Osteoblast (primary cell): Measurements from ENCODE around the gene RASSF5. TPM values are rescaled to one million over a fixed set of nuclear protein-coding genes. Genes with fewer than 3 reads are reported as not detected.

ENCODE experiments used
- DNase-seq: peaks from one replicate; pipeline ENCODE4 v3.0.0; 2011; ENCODE audit warnings: low spot score, mixed read lengths; ENCODE audit not compliant: insufficient read length; ENCODE audit errors: missing footprints
- H2AFZ ChIP-seq: 2 replicates; pipeline ENCODE4 v1.6.0; 2011; ENCODE audit warnings: mild to moderate bottlenecking, low read length
- H3K27ac ChIP-seq: 2 replicates; pipeline ENCODE4 v1.5.1; 2011; ENCODE audit warnings: mild to moderate bottlenecking, low read depth, low read length, moderate library complexity
- H3K27me3 ChIP-seq: 2 replicates; pipeline ENCODE4 v1.6.0; 2012; ENCODE audit warnings: mild to moderate bottlenecking, control low read depth, inconsistent platforms, low read length, moderate library complexity; ENCODE audit not compliant: insufficient read depth
- H3K36me3 ChIP-seq: 2 replicates; pipeline ENCODE4 v1.5.1; 2011; ENCODE audit warnings: mild to moderate bottlenecking, low read length, control low read depth, moderate library complexity; ENCODE audit not compliant: insufficient read depth
- H3K4me1 ChIP-seq: 2 replicates; pipeline ENCODE4 v1.5.1; 2011; ENCODE audit warnings: mild to moderate bottlenecking, low read length, control low read depth, moderate library complexity; ENCODE audit not compliant: insufficient read depth
- H3K4me2 ChIP-seq: 2 replicates; pipeline ENCODE4 v1.6.0; 2011; ENCODE audit warnings: mild to moderate bottlenecking, low read length; ENCODE audit not compliant: insufficient read depth
- H3K4me3 ChIP-seq: fragments of 200-600 bp; sonication (generic); 3 replicates; pipeline ENCODE4 v1.5.1; 2012; ENCODE audit warnings: mild to moderate bottlenecking, low read length, inconsistent platforms; ENCODE audit not compliant: insufficient read depth
- H3K79me2 ChIP-seq: 2 replicates; pipeline ENCODE4 v1.6.0; 2012; ENCODE audit warnings: mild to moderate bottlenecking, low read length, control low read depth, inconsistent platforms; ENCODE audit not compliant: insufficient read depth
- H3K9me3 ChIP-seq: 2 replicates; pipeline ENCODE4 v1.5.1; 2011; ENCODE audit warnings: low read depth, low read length, control low read depth
- H4K20me1 ChIP-seq: 2 replicates; pipeline ENCODE4 v1.6.0; 2012; ENCODE audit warnings: mild to moderate bottlenecking, low read length, control low read depth; ENCODE audit not compliant: insufficient read depth
- CTCF ChIP-seq: IDR thresholded peaks from 2 replicates; pipeline ENCODE4 v1.5.1; 2011; ENCODE audit warnings: mild to moderate bottlenecking, low read depth, low read length, moderate library complexity; ENCODE audit errors: extremely low read depth
- total RNA-seq: library from RNA; depleted of rRNA; stranded (reverse); fragments of >200 nt; gene quantifications from 2 replicates; pipeline ENCODE4 v1.2.3, GENCODE V29; 2012

The RASSF5 gene
- total RNA-seq, 1 donor = 0.72 TPM

- Histone ChIP-seq H3K4me1 (peaks cover 17% of the 10 kb centered on the region), H3K79me2 (no peaks in the 10 kb centered on the region), H3K9me3 (no peaks in the 10 kb centered on the region), H3K36me3 (no peaks in the 10 kb centered on the region), H3K4me2 (no peak overlapping the region), H2AFZ (no peak overlapping the region), H4K20me1 (peaks cover 6% of the 10 kb centered on the region), H3K27me3 (peaks cover 34% of the 10 kb centered on the region), H3K27ac (no peak overlapping the region), H3K4me3 (no peak overlapping the region)
- no peak for DNase-seq
- no peak for TF ChIP-seq CTCF
These were observed 4.2 kb downstream of the RASSF5 start for GRCh38 chr1:206511362-206512057.

GRCh38 chr1:206512058-206512850 lies 4.9 kb downstream of the RASSF5 start:
- Histone ChIP-seq H3K36me3 (no peaks in the 10 kb centered on the region), H3K27me3 (peaks cover 34% of the 10 kb centered on the region), H2AFZ (no peak overlapping the region), H3K4me1 (peaks cover 17% of the 10 kb centered on the region), H3K9me3 (no peaks in the 10 kb centered on the region), H3K4me3 (no peak overlapping the region), H3K79me2 (no peaks in the 10 kb centered on the region), H3K4me2 (no peak overlapping the region), H4K20me1 (peaks cover 6% of the 10 kb centered on the region), H3K27ac (no peak overlapping the region)
- no peak for TF ChIP-seq CTCF
- DNase-seq = no peak

- Histone ChIP-seq H2AFZ (no peak overlapping the region), H3K4me3 (no peak overlapping the region), H3K27ac (no peak overlapping the region), H4K20me1 (peaks cover 6% of the 10 kb centered on the region), H3K36me3 (no peaks in the 10 kb centered on the region), H3K79me2 (no peaks in the 10 kb centered on the region), H3K27me3 (peaks cover 33% of the 10 kb centered on the region), H3K4me2 (no peak overlapping the region), H3K9me3 (no peaks in the 10 kb centered on the region), H3K4me1 (peaks cover 17% of the 10 kb centered on the region)
- no peak for DNase-seq
- no peak for TF ChIP-seq CTCF
These were observed 5.5 kb downstream of the RASSF5 start for GRCh38 chr1:206512851-206513180.
